GM18858 (cell line): ENCODE results near the gene GPR78.

Source experiments
- ATAC-seq: cut with Tn5 transposase; IDR thresholded peaks from one replicate; pipeline ENCODE4 v1.9.1; 2021; ENCODE audit not compliant: unreplicated experiment

GPR78 gene, protein sequence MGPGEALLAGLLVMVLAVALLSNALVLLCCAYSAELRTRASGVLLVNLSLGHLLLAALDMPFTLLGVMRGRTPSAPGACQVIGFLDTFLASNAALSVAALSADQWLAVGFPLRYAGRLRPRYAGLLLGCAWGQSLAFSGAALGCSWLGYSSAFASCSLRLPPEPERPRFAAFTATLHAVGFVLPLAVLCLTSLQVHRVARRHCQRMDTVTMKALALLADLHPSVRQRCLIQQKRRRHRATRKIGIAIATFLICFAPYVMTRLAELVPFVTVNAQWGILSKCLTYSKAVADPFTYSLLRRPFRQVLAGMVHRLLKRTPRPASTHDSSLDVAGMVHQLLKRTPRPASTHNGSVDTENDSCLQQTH

GRCh38 chr4:8580321-8581093 is at the start of gene GPR78:
GPR78 (plus strand) TSS chr4:8580392; CDS start chr4:8580983, 591 bp downstream.
- no peak for ATAC-seq

DNA sequence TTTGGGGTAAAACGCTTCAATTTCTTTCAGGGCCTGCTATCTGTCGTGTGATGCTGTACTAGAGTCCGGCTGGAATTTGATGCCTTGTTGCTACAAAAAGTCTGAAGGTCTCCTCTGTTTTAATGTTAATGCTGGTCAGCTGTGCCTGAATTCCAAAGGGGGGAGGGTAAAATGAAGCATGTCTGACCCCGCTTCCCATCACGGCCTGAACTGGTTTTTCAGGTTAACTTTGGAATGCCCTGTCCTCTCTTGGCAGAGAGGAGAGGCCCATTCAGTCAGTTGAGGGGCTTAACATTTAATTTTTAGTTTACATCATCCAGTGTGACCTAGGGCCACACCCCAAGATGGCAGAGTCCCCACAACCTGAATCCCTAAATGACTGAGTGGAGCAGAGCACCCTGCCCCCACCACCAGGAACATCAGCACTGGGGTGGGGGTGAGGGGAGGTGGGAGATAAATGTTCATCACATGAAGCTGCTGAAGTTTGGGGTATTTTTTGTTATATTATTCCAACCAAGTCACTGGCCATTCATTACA is 47.9 kb upstream of the GPR78 start:
- ATAC-seq = no peak

DNA sequence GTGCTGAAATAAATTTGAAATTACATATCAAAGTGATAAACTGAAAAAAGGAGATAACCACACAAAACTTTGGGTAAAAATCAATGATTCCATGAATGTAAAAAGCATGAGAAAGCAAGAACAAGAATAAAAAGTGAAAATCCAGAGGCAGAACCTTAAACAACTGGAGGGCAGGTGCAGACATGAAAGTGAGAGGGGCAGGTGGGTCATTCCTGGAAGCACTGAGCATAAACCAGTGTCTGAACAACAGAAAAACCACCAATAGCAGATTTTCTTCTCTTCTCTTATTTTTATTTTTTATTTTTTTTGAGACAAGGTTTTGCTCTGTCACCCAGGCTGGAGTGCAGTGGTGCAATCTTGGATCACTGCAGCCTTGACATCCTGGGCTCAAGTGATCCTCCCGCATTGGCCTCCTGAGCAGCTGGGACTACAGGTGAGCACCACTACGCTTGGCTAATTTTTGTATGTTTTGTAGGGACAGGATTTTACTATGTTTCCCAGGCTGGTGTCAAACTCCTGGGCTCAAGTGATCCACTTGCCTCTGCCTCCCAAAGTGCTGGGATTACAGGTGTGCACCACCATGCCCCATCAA is 46.8 kb upstream of the GPR78 start:
- ATAC-seq = no peak

GRCh38 chr4:8534129-8534528 is 46.1 kb upstream of the GPR78 start:
- ATAC-seq = peak; percentile 86

DNA sequence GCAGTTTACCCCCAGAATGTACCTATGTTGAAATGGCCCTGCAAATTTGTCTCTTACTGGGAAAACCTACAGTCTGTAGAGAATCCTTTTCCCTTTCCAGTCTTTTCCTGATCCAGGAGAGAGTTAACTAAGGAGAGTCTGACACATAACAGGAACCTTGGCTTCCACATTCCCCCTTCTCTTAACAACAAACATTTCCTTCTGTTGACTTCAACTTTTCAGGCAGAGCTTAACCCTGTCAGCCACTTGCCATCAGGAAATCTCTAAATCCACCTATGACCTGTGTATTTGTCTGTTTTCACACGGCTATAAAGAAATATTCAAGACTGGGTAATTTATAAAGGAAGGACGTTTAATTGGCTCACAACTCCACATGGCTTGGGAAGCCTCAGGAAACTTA is 45.6 kb upstream of the GPR78 start:
- ATAC-seq = no peak

- no peak for ATAC-seq
These were observed 43.7 kb upstream of the GPR78 start for GRCh38 chr4:8536467-8536866.

GRCh38 chr4:8537041-8537461 is 43.1 kb upstream of the GPR78 start:
- peak; percentile 22 for ATAC-seq

GRCh38 chr4:8538076-8538702 is 42.0 kb upstream of the GPR78 start:
- no peak for ATAC-seq

DNA sequence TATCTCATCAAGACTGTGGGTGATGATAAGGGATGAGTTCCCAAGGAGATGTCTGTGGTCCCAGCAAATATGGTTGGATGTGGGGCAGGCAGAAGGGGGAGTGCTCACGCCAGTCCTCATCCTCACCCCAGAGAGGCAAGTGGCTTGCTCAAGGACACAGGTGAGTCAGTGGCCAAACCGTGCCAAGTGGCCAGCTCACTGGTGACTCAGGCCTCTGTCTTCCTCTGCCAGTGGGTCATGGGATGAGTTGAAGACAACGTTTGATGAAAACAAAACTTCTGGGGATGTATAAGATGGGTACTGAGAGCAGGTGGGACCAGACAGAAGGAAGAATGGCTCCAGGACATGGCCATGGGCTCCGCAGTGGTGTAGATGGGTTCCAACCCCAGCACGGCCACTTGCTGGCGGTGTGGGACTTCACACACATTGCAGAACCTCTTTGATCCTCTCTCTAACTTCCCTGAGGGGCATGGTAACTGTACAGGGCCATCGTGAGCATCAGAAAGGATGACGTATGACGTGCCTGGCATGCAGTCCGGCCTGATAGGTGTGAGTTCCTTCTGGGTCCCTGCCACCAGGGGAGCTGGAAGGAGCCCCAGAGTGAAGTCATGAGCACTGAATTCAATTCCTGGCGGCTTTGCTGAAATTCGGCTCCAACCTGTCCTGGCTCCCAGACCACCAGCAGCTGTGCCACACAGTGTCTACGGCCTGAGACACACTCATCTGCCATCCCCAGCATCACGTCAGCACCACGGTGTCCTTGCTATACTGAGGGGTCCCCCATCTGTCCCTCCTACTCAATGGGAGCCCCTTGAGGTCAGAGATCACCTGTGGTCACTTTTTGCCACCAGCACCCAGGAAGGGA is 41.3 kb upstream of the GPR78 start:
- ATAC-seq = no peak

DNA sequence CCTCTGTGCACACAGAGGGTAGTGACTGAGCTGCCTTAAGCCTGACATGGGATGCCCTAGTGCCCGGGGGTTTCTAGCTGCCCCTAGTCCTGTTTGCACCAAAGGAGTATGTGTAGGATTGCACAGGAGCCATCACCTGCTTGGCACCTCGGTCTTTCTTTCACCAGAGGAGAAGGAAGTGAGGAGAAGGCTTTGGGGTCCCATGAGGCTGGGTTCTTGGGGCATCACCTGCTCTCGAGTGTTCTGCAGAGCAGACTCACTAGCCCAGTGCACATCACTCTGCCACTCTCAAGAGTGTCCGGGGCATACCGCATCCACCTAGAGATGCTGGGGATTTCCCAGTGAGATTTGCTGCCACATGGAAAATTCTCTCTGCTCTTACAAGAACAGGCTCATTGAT is 40.5 kb upstream of the GPR78 start:
- peak; percentile 33 for ATAC-seq

GRCh38 chr4:8540072-8540471 is 40.1 kb upstream of the GPR78 start:
- ATAC-seq = peak; percentile 69

DNA sequence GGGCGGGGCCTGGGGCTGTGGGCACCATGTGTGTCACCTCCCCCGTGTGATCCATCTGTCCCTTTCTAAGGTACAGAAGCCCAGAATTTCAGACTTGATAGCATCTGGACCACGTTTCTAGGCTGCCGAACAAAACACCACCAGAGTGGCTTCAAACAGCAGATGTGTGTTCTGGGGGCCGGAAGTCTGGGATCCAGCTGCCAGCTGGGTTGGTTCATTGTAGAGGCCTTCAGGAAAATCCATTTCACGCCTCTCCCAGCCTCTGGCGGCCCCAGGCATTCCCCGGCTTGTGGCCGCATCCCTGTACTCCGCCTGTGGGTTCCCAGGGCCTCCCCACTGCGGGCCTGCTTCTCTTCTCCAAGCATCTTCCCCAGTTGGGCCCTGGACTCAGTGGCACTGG is 39.6 kb upstream of the GPR78 start:
- ATAC-seq = no peak

- no peak for ATAC-seq
These were observed 39.2 kb upstream of the GPR78 start for GRCh38 chr4:8540991-8541390.

DNA sequence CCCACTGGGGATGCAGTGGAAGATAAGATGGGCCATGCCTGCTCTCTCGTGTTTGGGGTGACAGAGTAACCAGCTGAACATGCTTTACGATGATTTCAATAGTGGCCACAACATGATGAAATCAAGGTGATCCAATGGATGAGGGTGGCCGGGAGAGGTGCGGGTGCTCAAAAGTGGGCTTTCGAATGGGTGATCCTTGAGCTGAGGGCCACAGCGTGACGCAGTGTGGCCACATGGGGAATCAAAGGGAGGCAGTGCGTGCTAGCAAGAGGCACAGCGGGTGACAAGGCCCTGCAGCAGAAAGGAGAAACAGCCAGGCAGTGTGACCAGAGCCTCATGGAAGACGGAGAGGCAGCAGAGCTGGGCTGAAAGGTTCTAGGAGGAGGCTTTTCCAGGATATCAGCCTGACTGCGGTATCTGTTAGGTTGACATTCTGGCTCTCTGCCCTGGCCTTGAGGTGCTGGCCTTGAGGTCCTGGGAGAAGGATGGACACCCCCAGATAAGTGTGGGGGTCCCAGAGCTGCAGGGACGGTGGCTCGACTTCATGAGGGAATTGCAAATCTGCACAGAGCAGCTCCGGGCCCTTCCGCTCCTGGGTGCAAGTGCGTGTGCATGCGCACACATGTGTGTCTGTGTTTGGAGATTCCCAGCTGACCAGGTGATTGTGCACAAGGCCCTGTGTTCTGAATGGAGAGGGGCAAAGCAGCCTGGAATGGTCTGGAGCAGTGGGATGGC is 38.0 kb upstream of the GPR78 start:
- no peak for ATAC-seq

GRCh38 chr4:8542776-8543525 is 37.2 kb upstream of the GPR78 start:
- no peak for ATAC-seq

GRCh38 chr4:8543623-8544022 is 36.6 kb upstream of the GPR78 start:
- ATAC-seq = no peak

DNA sequence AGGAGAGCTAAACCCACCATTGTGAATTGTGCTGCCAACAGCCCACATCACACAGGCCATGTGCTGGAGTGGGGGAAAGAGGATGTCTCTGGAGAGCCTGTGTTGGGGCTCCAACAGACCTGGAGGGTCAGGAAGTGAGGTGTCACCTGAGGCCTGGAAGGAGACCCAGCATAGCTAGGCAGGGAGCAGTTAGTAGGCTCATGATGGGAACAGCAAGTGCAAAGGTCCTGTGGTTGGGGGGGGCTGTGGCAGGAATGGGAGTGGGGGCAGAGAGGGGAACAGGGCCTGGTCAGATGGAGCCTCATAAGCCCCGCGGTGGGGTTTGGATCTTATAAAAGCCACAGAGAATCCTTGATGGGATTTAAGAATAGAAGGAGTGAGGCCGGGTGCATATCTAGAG is 35.9 kb upstream of the GPR78 start:
- no peak for ATAC-seq

- ATAC-seq = no peak
These were observed 35.3 kb upstream of the GPR78 start for GRCh38 chr4:8544741-8545438.
